ENCODE measurements around the gene OASL.
"Not testable (repeated sequence)": the region's sequence is repeated elsewhere in the genome, so short reads cannot be mapped to it uniquely, and the experiment has no call there.

Gene OASL, protein sequence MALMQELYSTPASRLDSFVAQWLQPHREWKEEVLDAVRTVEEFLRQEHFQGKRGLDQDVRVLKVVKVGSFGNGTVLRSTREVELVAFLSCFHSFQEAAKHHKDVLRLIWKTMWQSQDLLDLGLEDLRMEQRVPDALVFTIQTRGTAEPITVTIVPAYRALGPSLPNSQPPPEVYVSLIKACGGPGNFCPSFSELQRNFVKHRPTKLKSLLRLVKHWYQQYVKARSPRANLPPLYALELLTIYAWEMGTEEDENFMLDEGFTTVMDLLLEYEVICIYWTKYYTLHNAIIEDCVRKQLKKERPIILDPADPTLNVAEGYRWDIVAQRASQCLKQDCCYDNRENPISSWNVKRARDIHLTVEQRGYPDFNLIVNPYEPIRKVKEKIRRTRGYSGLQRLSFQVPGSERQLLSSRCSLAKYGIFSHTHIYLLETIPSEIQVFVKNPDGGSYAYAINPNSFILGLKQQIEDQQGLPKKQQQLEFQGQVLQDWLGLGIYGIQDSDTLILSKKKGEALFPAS

DNA sequence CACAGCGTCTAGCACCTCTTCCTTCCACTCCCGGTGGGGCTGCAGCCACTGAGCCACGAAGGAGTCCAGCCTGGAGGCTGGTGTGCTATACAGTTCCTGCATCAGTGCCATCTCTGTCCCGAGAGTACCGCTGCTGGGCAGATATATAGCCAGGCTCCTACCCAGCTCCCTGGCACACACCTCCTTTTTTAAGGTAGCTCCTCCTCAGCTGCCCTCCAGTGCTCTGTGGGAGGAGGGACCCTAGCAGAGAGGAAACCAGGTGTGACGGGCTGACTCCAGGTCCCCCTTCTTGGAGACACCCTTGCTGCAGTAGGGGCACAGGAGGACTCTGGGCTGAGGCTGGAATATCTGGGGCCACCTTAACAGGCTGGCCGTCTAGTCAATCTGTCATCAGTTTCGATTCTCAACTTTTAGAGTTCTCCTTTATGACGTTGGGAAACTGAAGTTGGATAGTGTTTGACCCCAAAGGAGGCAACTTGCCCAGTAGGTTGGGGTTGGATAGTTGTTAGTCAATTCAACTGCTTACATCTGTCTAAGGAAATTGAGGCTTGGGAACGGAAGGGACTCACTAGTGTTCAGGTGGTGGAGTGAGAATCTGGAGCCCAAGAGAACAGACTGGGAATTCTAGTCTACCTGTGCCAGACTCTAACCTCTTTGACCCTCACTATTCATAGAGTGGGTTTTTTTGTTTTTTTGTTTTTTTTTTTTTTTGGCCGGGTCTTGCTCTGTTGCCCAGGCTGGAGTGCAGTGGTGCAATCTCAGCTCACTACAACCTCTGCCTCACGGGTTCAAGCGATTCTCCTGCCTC, at the start of gene OASL:
TSS of gene OASL (minus strand) at position 386 of the 808 bp plus-strand sequence. CDS start at position 111, 275 bp downstream.
- DNase-seq: peak; percentile 23

DNA sequence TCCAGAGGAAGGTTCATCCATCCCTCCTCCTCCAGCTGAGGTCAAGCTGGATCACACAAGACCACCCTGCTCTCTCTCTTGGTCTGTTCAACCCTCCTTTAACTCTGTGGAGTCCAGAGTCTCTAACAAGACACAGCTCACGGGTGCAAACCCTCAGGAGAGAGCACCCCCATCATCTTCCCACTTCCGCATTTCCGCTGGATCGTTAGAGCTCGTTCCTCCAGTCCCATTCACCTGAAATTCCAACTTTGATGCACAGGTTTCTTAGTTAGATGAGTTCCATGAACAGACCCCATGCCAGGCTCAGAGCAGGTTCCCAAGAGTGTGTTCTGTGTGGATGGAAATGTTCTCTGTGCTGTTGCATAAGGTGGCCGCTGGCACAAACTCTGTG, 49.1 kb upstream of the OASL start:
- no peak for DNase-seq

DNA sequence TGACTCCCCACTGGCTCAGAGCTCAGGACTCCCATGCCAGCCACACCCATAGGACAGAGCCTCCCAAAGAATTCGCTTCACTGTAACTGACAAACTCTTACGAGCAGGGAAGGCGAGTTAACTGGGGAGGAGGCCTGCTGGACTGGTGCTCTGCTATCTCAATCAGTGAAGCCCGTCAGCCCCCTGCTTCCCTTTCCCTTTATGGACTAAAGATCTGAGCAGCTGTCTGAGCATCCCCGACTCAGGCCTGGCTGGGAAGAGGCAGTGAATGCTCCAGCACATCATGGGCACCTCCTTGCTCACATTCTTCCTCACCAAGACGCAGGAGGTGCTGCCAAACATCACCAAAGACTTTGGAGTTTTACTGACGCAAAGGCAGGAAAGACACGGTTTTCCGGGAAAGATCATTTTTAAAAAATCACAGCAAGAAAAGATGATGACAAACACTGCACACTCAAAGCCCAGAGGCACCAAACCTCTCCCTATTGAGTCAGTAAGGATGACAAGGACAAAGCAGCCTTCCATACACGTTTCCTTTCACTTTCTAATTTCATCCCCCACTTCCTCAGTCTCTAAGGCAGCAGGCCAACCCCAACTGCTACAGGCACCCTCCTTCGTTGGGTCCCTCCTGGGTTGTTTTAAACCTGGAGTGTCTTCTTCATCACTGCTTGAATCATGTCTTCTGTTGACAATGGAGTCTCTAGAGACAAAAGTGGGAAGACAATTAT, 48.6 kb upstream of the OASL start:
- no peak for DNase-seq

DNA sequence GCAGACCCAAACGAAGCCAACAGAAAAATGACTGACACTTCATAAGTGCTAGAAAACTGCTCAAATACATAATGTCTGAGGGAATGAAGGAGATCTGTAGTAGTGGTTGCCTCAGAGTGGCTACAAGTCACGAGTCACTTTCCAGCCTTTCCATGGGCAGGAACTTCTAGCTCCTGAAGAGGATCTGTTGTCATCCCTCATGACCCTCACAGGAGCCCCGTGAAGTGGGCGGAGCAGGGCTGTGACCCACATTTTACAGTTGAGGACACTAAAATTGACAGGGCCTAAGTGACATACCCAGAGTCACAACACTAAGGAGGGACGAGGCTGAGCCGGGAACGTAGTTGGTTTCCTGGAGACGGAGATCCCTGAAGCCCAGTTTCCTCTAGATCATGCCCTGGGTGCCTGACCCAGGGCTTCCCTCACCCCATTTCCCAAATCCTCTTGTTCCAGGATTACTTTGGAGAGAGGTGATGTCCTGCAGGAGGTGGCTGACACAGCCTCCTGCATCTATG, 47.8 kb upstream of the OASL start:
- no peak for DNase-seq

DNA sequence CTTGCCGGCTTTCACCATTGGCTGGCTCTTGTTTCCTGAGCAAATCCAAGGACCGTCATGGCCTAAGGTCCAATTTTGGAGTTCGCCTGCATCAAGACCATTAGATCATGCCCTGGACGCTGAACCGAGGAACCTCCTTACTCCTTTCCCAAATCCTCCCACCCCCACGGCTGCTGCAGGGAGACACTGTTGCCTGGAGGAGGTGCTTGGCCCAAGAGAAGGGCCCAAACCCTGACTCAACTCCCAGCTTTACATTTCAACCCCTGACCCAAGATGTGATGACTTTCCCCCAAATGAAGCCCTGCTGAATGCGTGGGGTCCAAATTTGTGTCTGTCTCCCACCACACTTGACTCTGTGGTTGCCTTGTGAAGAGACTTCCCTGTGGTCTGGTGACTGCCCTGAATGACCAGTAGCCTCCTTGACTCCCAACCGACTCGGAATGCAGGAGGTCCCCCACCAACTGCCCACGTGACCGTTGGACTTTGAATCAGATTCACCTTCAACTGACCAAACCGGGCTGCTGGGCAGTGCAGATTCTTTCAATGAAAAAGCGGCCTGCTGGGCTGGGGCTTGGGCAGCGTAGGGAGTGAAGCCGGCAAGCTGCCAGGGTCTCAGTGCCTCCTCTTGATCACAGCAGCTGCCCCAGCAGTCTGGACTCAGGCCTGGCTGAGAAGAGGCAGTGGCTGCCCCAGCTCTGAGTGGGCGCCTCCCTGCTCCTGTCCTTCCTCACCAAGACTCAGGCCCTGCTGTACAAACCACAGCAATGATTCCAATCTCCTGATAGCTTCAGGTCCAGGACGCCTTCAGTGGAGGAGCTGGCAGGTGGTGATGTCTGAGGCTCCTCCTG, 46.7 kb upstream of the OASL start:
- DNase-seq: no peak

DNA sequence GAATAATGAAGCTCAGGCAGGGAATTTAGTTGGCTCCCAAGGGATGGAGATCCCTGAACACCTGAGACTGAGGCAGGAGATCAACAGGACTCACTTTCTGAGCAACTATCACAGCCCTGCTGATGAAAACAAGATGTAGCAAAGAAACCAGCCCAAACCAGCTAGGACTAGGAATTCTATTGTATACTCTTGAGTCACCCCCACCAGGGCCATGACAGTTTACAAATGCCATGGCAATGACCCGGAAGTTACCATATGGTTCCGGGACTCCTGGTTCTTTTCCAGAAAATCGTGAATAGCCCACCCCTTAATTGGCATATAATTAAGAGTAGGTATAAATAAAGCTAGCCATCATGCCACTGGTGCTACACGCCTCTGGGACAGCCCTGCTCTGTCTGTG, 46.0 kb upstream of the OASL start:
- no peak for DNase-seq

DNA sequence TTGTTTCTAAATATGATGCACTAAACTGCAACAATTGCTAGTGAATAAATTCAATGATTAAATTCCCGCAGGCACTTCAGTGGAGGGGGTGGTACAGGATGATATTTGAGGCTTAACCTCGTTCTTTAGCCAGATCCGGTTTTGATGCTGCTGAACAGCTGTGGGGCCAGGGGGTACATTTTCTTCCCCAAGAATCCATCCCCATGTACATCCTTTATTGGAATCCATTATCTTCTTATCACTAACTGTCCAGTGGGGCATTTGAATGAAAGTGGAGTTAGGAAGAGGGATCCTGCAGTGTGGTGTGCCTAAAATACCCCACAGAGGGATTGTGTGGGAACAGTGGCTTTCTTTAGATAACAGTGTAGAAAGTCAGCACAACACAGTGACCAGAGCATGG, 45.2 kb upstream of the OASL start:
- no peak for DNase-seq

DNA sequence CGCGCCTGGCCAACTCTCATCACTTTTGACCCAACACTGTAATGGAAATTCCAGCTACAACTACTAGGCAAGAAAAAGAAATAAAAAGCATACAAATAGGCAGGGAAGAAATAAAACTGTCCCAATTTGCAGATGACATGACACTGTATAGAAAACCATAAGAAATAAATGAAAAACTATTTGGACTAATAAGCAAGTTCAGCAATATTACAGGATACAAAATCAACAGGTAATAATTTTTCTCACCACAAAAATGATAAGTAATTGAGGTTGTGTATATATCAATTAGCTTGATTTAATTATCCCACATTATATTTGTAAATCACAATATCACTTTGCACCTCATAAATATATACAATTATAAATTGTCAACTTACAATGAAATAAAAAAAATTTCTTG, 41.9 kb upstream of the OASL start:
- no peak for DNase-seq

DNA sequence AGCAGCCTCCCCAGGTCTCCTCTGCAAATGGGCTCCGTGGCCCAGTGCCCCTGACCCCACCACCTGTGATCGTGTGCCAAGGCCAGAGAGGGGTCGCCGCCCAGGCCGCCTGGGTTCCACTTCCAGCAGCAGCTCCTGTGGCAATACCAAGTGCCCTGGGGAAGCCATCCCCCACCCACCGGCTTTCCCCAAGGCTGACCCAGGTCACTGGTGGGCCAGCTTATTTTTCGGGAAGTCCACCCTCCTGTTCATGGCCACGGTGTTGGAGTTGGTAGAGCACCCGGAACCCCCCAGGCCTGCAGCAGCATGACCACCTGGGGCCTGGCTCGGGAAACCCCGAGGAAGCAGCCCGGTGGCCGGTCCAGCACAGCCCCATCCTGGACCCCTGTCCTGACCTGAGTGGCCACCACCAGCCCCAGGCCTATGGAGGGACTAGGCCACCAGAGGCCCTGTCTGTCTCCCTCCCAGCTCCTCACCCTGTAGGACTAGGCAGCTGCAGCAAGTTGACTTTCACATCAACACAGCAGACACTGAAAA, 40.8 kb upstream of the OASL start:
- no peak for DNase-seq

DNA sequence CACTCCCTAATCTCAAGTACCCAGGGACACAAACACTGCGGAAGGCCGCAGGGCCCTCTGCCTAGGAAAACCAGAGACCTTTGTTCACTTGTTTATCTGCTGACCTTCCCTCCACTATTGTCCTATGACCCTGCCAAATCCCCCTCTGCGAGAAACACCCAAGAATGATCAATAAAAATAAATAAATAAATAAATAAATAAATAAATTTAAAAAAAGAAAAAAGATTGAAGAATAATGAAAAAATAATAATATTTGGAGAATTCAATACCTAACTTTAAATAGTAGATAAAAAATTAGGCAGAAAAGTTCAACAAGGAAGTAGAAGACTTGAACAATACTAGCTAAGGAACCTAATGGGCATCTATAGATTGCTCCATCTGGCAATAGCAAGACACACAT, 38.4 kb upstream of the OASL start:
- not testable (repeated sequence) for DNase-seq

DNA sequence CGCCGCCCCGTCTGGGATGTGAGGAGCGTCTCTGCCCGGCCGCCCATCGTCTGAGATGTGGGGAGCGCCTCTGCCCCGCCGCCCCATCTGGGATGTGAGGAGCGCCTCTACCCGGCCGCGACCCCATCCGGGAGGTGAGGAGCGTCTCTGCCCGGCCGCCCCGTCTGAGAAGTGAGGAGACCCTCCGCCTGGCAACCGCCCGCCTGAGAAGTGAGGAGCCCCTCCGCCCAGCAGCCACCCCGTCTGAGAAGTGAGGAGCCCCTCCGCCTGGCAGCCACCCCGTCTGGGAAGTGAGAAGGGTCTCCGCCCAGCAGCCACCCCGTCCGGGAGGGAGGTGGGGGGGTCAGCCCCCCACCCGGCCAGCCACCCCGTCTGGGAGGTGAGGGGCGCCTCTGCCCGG, 36.9 kb upstream of the OASL start:
- not testable (repeated sequence) for DNase-seq

DNA sequence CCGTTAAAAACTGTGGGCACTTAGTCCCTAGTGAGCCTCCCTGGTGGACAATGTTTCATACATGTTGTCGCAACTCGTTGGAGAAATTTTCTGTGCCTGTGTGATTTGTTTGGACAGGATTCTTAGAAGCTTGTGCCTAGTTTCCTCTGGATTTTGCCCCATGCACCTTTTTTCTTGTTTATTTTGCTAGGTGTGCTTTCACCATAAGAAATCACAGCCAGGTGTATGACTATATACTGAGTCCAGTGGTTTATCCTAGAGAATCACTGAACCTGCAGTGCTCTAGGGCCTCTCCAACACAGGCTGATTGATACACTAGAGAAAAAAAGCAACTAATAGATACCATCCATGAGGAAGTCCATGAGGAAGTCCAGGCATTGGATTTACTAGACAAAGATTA, 33.1 kb upstream of the OASL start:
- no peak for DNase-seq

DNA sequence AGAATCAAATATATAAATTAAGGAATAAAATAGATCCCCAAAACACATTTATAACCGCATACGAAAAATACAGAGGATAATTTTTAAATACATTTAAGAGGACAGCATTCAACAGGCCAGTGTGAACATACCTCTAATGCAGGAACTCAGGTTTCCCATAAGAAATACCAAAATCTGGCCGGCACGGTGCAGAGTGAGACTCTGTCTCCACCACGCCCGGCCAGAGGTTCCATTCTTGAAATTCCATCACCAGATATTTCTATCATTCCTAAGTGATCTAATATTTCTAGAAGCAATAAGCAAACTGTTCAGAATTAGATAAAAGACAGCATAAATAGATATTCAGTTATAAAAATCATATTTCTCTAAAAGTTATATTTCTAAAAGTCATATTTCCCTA, 30.2 kb upstream of the OASL start:
- DNase-seq: no peak

DNA sequence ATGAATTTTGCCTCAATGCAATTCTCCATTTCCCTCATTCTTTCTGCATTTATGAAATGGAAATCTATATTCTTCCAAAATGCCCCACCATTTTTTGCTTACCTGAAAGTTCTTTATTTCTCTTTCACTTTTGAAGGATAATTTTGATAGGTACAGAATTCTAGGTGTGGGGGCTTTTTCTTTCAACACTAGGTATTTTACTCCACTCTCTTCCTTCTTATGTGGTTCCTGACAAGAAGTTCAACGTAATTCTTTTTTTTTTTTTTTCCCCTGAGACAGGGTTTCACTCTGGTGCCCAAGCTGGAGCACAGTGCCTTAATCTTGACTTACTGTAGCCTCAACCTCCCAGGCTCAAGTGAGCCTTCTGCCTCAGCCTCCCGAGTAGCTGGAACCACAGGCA, 26.3 kb upstream of the OASL start:
- DNase-seq: no peak

DNA sequence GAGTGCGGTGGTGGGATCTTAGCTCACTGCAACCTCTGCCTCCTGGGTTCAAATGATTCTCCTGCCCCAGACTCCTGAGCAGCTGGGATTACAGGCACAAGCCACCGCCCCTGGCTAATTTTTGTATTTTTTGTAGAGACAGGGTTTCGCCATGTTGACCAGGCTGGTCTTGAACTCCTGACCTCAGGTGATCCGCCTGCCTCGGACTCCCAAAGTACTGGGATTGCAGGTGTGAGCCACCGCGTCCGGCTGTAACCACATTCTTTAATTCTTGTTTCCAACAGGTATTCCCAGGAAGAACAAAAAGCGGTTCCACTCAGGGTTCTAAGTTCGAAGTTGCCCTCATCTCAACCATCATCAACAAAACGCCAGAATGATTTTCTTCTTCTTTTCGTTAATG, 25.5 kb upstream of the OASL start:
- not testable (repeated sequence) for DNase-seq

DNA sequence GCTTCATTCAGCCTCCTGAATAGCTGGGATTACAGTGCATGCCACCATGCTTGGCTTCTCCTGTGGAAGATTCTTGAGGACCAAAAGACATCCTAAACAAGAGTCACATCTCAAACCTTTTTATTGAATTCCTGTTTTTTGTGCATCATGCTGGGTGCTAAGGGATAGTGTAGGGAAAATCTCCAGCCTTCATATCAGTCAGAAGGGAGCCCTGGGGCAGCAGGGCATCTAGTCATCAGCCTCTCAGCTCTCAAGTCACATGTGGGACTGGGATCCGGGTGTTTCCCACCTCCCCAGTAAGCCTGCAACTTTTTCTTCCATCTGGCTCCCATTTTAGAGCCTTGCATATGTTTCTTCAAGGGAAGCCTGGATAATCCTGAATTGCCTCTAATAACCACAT, 25.1 kb upstream of the OASL start:
- DNase-seq: no peak

DNA sequence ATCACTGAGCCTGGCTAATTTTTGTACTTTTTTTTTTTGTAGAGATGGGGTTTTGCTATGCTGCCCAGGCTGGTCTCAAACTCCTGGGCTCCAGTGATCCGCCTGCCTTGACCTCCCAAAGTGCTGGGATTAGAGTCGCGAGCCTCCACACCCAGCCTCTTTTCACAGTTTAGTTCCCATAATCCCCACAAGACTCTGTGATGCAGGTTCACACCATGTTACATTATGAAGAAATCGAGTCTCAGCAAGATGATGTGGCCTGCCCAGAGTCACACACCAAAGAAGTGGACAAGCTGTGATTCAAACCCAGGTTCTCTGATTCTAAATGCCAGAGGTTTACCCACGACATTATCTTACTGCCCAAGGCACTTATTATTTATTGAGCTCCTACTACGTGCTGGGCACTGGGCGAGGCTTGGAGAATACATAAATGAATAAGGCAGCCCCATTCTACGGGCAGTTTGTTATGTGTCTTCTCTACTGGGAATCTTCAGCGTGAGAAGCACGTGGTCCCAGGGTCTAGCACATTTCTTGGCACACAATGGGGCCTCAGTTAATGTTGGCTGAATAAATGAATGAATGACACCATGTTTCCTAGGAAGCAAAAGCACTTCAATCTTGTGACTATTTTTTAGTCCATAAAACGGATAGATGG, 23.5 kb upstream of the OASL start:
- no peak for DNase-seq

DNA sequence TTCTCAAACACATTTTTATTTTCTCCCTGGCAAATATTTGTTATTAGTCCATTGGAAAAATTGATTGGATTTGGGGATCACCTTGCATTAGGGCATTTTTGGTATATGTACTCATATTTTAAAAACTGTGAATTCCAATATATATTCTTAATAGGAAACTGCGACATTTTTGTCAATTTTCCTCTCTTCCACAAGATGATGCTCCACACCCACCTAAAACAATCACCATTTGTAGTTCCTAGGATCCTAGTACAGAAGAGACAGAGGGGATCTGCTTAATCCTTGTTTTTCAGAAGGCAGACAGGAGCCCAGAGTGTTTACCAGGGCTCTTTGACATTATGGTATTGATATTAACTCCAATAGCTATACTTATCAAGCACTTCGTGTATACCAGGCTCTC, 22.8 kb upstream of the OASL start:
- no peak for DNase-seq

DNA sequence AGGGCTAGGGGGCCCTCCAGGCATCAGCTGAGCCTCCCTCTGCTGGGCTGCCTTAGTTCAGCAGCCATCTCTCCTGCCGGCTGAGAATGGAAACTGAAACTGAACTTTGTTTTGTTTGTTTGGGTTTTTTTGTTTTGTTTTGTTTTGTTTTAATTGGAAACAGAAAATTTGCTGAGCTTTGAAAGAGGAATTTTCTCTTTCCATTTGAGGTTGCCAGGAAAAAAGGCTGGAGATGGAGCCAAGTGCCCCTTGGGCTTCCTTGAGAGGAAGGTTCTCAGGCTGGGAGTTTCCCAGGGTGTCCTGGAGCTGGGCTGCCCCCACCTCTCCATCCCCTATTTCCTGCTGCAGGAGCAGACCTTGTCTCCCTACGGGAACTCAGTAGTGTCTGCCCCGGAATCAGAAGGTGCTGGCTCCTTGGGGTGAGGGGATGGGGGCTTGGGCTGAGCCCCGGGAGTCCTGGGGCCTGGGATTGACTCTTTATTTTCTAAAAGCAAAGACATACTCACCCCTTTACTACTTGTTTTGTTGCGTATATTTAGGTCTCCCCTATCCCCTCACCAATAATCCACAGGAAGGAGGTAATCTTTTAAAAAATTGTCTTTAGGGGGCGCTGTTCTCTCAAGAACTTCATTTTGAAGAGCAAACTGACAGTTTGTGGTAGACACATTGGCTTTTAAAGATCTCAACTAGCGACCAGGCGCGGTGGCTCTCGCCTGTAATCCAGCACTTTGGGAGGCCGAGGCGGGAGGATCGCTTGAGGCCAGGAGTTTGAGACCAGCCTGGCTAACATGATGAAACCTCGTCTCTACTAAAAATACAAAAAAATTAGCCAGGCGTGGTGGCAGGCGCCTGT, 21.3 kb upstream of the OASL start:
- DNase-seq: peak; percentile 45

All from right hindlimb (tissue), 1 donor.